KMS-11 (cell line): ENCODE results near the gene MS4A1.
A peak's percentile ranks its signal among the peaks of the same experiment; 100 is the strongest.

Experiments
- H2AFZ ChIP-seq: fragments of 200-600 bp; sonication (generic); 2 replicates; pipeline ENCODE4 v1.6.1; 2016; ENCODE audit warnings: antibody characterized with exemption, mixed run types, low read depth
- H3K27ac ChIP-seq: fragments of 200-600 bp; sonication (generic); 2 replicates; pipeline ENCODE4 v1.6.1; 2016; ENCODE audit warnings: mild to moderate bottlenecking, mixed run types
- H3K27me3 ChIP-seq: fragments of 200-600 bp; sonication (generic); 2 replicates; pipeline ENCODE4 v1.6.1; 2017; ENCODE audit warnings: mild to moderate bottlenecking, low read depth, mixed run types, moderate library complexity; ENCODE audit not compliant: insufficient read depth
- H3K36me3 ChIP-seq: fragments of 200-600 bp; sonication (generic); 2 replicates; pipeline ENCODE4 v1.6.1; 2017; ENCODE audit warnings: mild to moderate bottlenecking, mixed run types; ENCODE audit not compliant: insufficient read depth
- H3K4me1 ChIP-seq: fragments of 200-600 bp; sonication (generic); 2 replicates; pipeline ENCODE4 v1.6.1; 2016; ENCODE audit warnings: mild to moderate bottlenecking, low read depth, mixed run types; ENCODE audit not compliant: poor library complexity, severe bottlenecking
- H3K4me2 ChIP-seq: fragments of 200-600 bp; sonication (generic); 2 replicates; pipeline ENCODE4 v1.7.0; 2016; ENCODE audit warnings: mild to moderate bottlenecking, mixed run types
- H3K4me3 ChIP-seq: fragments of 200-600 bp; sonication (generic); IDR thresholded peaks from 2 replicates; pipeline ENCODE4 v1.6.1; 2017; ENCODE audit warnings: low read depth, low read length, mixed read lengths; ENCODE audit not compliant: insufficient read depth
- H3K79me2 ChIP-seq: fragments of 200-600 bp; sonication (generic); 2 replicates; pipeline ENCODE4 v1.6.1; 2016; ENCODE audit warnings: low read depth, mixed run types; ENCODE audit not compliant: insufficient read depth
- H3K9ac ChIP-seq: fragments of 200-600 bp; sonication (generic); 2 replicates; pipeline ENCODE4 v1.6.1; 2016; ENCODE audit warnings: mild to moderate bottlenecking, mixed run types
- H4K20me1 ChIP-seq: fragments of 200-600 bp; sonication (generic); 2 replicates; pipeline ENCODE4 v1.6.1; 2016; ENCODE audit warnings: mild to moderate bottlenecking, mixed run types; ENCODE audit not compliant: insufficient read depth
- CTCF ChIP-seq: fragments of 200-600 bp; sonication (generic); conservative IDR thresholded peaks from 2 replicates; pipeline ENCODE4 v1.6.1; 2017; ENCODE audit warnings: low read depth, mild to moderate bottlenecking, antibody characterized with exemption, low read length, moderate library complexity, mixed read lengths

Gene MS4A1

GRCh38 chr11:60485987-60486386, 30.3 kb downstream of the MS4A1 start:
- Histone ChIP-seq H3K79me2 (no peaks in the 10 kb centered on the region), H3K27me3 (no peaks in the 10 kb centered on the region), H3K4me1 (peaks cover 3% of the 10 kb centered on the region), H3K4me3 (no peak overlapping the region), H3K36me3 (no peaks in the 10 kb centered on the region), H3K9ac (no peak overlapping the region), H4K20me1 (no peaks in the 10 kb centered on the region), H3K27ac (no peak overlapping the region), H2AFZ (peak overlapping the region; percentile 38; the same call in 1 of the 2 replicates), H3K4me2 (no peak overlapping the region)
- peak; percentile 85 for TF ChIP-seq CTCF

GRCh38 chr11:60492488-60493009, 36.9 kb downstream of the MS4A1 start, which contains the start of gene MS4A12:
Gene MS4A12, plus strand, starts transcription at chr11:60492778. Its CDS starts 4,541 bp downstream, at chr11:60497319.
- no peak within 1 kb of the TSS for H3K9ac ChIP-seq
- no peak within 1 kb of the TSS for H3K27ac ChIP-seq
- no peaks in the 10 kb centered on the region for H3K79me2 ChIP-seq
- no peak for TF ChIP-seq CTCF
- H3K4me1 ChIP-seq: no peaks in the 10 kb centered on the region
- H3K4me2 ChIP-seq: no peak within 1 kb of the TSS
- H3K27me3 ChIP-seq: no peaks in the 10 kb centered on the region
- H4K20me1 ChIP-seq: no peaks in the 10 kb centered on the region
- no peak within 1 kb of the TSS for H2AFZ ChIP-seq
- no peaks in the 10 kb centered on the region for H3K36me3 ChIP-seq
- H3K4me3 ChIP-seq: no peak within 1 kb of the TSS

- no peaks in the 10 kb centered on the region for H3K36me3 ChIP-seq
- H3K9ac ChIP-seq: no peak overlapping the region
- no peaks in the 10 kb centered on the region for H3K4me1 ChIP-seq
- H3K27ac ChIP-seq: no peak overlapping the region
- no peaks in the 10 kb centered on the region for H3K27me3 ChIP-seq
- no peaks in the 10 kb centered on the region for H4K20me1 ChIP-seq
- H3K79me2 ChIP-seq: no peaks in the 10 kb centered on the region
- no peak for TF ChIP-seq CTCF
- no peak overlapping the region for H2AFZ ChIP-seq
- no peak overlapping the region for H3K4me2 ChIP-seq
- no peak overlapping the region for H3K4me3 ChIP-seq
Measured at GRCh38 chr11:60493454-60493853, 37.8 kb downstream of the MS4A1 start.

GRCh38 chr11:60498399-60498798, 42.8 kb downstream of the MS4A1 start:
- Histone ChIP-seq H4K20me1 (no peaks in the 10 kb centered on the region), H3K4me1 (no peaks in the 10 kb centered on the region), H3K4me2 (no peak overlapping the region), H3K4me3 (no peak overlapping the region), H2AFZ (no peak overlapping the region), H3K27ac (no peak overlapping the region), H3K9ac (no peak overlapping the region), H3K79me2 (no peaks in the 10 kb centered on the region), H3K27me3 (no peaks in the 10 kb centered on the region), H3K36me3 (no peaks in the 10 kb centered on the region)
- TF ChIP-seq CTCF: no peak
